K562 (cell line): Measurements from ENCODE around the gene PCSK6. TPM values are rescaled to one million over a fixed set of nuclear protein-coding genes. Genes with fewer than 3 reads are reported as not detected.

ENCODE experiments used
- ATAC-seq: fragments of 200-7000 bp; cut with Tn5 transposase; 3 replicates; pipeline ENCODE4 v1.9.1; 2020; ENCODE audit warnings: moderate library complexity
- BruUV-seq: library from RNA; stranded (reverse); fragments of 400-500 nt; replicated peaks from 2 replicates; lab custom pipeline; 2021; lab: Mats Ljungman, UMichigan
- CTCF ChIA-PET: fragments of 300-600 bp; formaldehyde crosslinking; extraction: SDS; loops from one replicate; lab custom pipeline; 2021; ENCODE audit warnings: low intra/inter-chr PET ratio; lab: Yijun Ruan, JAX
- POLR2A ChIA-PET: fragments of 300-600, 350-650 bp; sonication (Branson Sonifier 250); formaldehyde crosslinking; extraction: SDS; loops from one replicate; lab custom pipeline; 2021; ENCODE audit warnings: antibody characterized with exemption, inconsistent platforms; lab: Yijun Ruan, JAX
- DNase-seq, 4 experiments: peaks; one replicate each; pipeline versions ENCODE4 v3.0.0 to v3.0.0-alpha.2; 2011 to 2018; ENCODE audit warnings: low spot score in 3 of 4, mixed read lengths in 3 of 4; ENCODE audit errors: extremely low read depth in 1 of 4
- FAIRE-seq: peaks from 2 replicates; lab custom pipeline; 2011; peaks lifted over from hg19 to GRCh38; lab: Jason Lieb, UNC
- H2AFZ ChIP-seq: 2 replicates; pipeline ENCODE4 v1.6.0; 2011; ENCODE audit warnings: low read depth, low read length, control low read depth, inconsistent platforms
- H3K27ac ChIP-seq: fragments of 200-600 bp; 3 replicates; pipeline ENCODE4 v1.8.0; 2011; ENCODE audit warnings: low read depth, mild to moderate bottlenecking, control low read depth, inconsistent platforms, low read length, moderate library complexity, mixed read lengths; ENCODE audit errors: extremely low read depth
- H3K27me3 ChIP-seq, 2 experiments: fragments of 300-600 bp in 1 of 2; 2 replicates in 1 of 2; 3 replicates in 1 of 2; pipeline versions ENCODE4 v1.6.0 to v1.8.0; 2011; ENCODE audit warnings: inconsistent platforms in 2 of 2, low read length in 2 of 2, mild to moderate bottlenecking in 1 of 2, mixed read lengths in 1 of 2, moderate library complexity in 1 of 2; ENCODE audit not compliant: control insufficient read depth in 2 of 2, insufficient read depth in 2 of 2
- H3K36me3 ChIP-seq: fragments of 300-600 bp; 3 replicates; pipeline ENCODE4 v1.8.0; 2011; ENCODE audit warnings: mild to moderate bottlenecking, low read length, inconsistent platforms; ENCODE audit not compliant: control insufficient read depth, insufficient read depth
- H3K4me1 ChIP-seq, 2 experiments: fragments of 200-600 bp in 1 of 2; replicated peaks in 1 of 2; 2 replicates in 1 of 2; 3 replicates in 1 of 2; pipeline versions ENCODE4 v1.5.1 to v1.8.0; 2011; ENCODE audit warnings: inconsistent platforms in 2 of 2, low read length in 2 of 2, mild to moderate bottlenecking in 1 of 2, mixed read lengths in 1 of 2, moderate library complexity in 1 of 2; ENCODE audit not compliant: control insufficient read depth in 2 of 2, insufficient read depth in 2 of 2
- H3K4me2 ChIP-seq: 2 replicates; pipeline ENCODE4 v1.6.1; 2011; ENCODE audit warnings: low read length, control low read depth, inconsistent platforms, mixed read lengths; ENCODE audit not compliant: insufficient read depth
- H3K4me3 ChIP-seq: fragments of 200-600 bp; sonication (generic), shearing (Covaris generic); 2 replicates; pipeline ENCODE4 v1.5.1; 2016; ENCODE audit warnings: control low read depth, inconsistent platforms
- H3K79me2 ChIP-seq: fragments of 200-600 bp; 3 replicates; pipeline ENCODE4 v1.8.0; 2011; ENCODE audit warnings: low read length, inconsistent platforms; ENCODE audit not compliant: control insufficient read depth, insufficient read depth
- H3K9ac ChIP-seq, 2 experiments: 2 replicates each; pipeline versions ENCODE4 v1.6.0 to v1.6.1; 2011; ENCODE audit warnings: low read depth in 2 of 2, low read length in 2 of 2, control low read depth in 1 of 2, inconsistent platforms in 1 of 2, mild to moderate bottlenecking in 1 of 2, mixed read lengths in 1 of 2; ENCODE audit not compliant: insufficient read depth in 1 of 2
- H3K9me1 ChIP-seq: one replicate; pipeline ENCODE4 v1.6.0; 2011; ENCODE audit warnings: inconsistent platforms, mild to moderate bottlenecking, low read length, moderate library complexity; ENCODE audit not compliant: control insufficient read depth, insufficient read depth
- H3K9me3 ChIP-seq: replicated peaks from 2 replicates; pipeline ENCODE4 v1.5.1; 2011; ENCODE audit warnings: low read depth, low read length, inconsistent platforms; ENCODE audit not compliant: control insufficient read depth, insufficient read depth
- H4K20me1 ChIP-seq: replicated peaks from 2 replicates; pipeline ENCODE4 v1.6.1; 2011; ENCODE audit warnings: low read length, inconsistent platforms, mixed read lengths; ENCODE audit not compliant: control insufficient read depth, insufficient read depth
- FIP1L1 ChIP-seq: fragments of 200-400 bp; formaldehyde crosslinking; IDR thresholded peaks from 2 replicates; pipeline ENCODE4 v1.6.1; 2018; ENCODE audit warnings: mild to moderate bottlenecking, low read depth, low read length; ENCODE audit not compliant: poor library complexity, severe bottlenecking
- HCFC1 ChIP-seq: IDR thresholded peaks from 2 replicates; pipeline ENCODE4 v1.6.1; 2012; ENCODE audit warnings: low read depth, low read length, improper control_type of control experiment
- HDAC2 ChIP-seq: fragments of 450-650 bp; IDR thresholded peaks from 2 replicates; pipeline ENCODE4 v1.6.1; 2016; ENCODE audit warnings: mild to moderate bottlenecking
- HMG20A ChIP-seq: fragments of 450-650 bp; formaldehyde crosslinking; conservative IDR thresholded peaks from 2 replicates; pipeline ENCODE4 v1.4.0; 2020; ENCODE audit warnings: mild to moderate bottlenecking, mixed read lengths
- KAT8 ChIP-seq: fragments of 450-650 bp; IDR thresholded peaks from 2 replicates; pipeline ENCODE4 v1.6.1; 2016; ENCODE audit warnings: low read depth, mild to moderate bottlenecking
- KHSRP ChIP-seq: fragments of 450-650 bp; IDR thresholded peaks from 2 replicates; pipeline ENCODE4 v1.6.1; 2017
- LEF1 ChIP-seq: fragments of 450-650 bp; IDR thresholded peaks from 2 replicates; pipeline ENCODE4 v1.6.1; 2016; ENCODE audit warnings: mild to moderate bottlenecking
- SMAD1 ChIP-seq: fragments of 150-350 bp; IDR thresholded peaks from 2 replicates; pipeline ENCODE4 v1.6.1; 2014; ENCODE audit warnings: low read length, low read depth; ENCODE audit not compliant: partially characterized antibody
- WGBS: fragments of 100-300 bp; shearing (Covaris generic); methylation state at CpG from one replicate; pipeline ENCODE4 v1.1.6; 2016; ENCODE audit warnings: low coverage, mixed read lengths; ENCODE audit not compliant: insufficient coverage; ENCODE audit errors: missing lambda C conversion rate; 5-methylcytosine and 5-hydroxymethylcytosine counted together
- in situ Hi-C: fragments of 300-500 bp; cut with MboI; formaldehyde crosslinking; loops from 4 replicates; pipeline ENCODE4 v1.15.0; 2018; ENCODE audit warnings: inconsistent platforms, mixed read lengths
- intact Hi-C: fragments of 100-400 bp; cut with micrococcal nuclease; formaldehyde crosslinking; loops from 2 replicates; pipeline ENCODE4 v1.14.2; 2022
- polyA plus RNA-seq, 8 experiments: library from polyadenylated mRNA; depleted of rRNA in 4 of 8; stranded (reverse) in 5 of 8; unstranded in 3 of 8; fragments of >200 nt; fragmentation: Nextera tagmentation in 2 of 8; fragmentation: Illumina TruSeq in 1 of 8; extraction: Ambion mirVana in 2 of 8; extraction: Trizol in 1 of 8; gene quantifications; 2 replicates each; pipeline versions ENCODE4 v1.2.1 to v1.2.3, GENCODE V29; 2011 to 2014; ENCODE audit warnings: inconsistent platforms in 1 of 8, missing spikeins in 1 of 8
- total RNA-seq, 7 experiments: library from RNA; depleted of rRNA in 6 of 7; stranded (reverse); fragments of >200 nt in 6 of 7; fragmentation: Illumina TruSeq in 2 of 7; extraction: Trizol in 2 of 7; gene quantifications; 2 replicates each; pipeline versions ENCODE4 v1.2.1 to v1.2.3, GENCODE V29; 2011 to 2021; ENCODE audit warnings: low replicate concordance in 1 of 7
- TF ChIP-seq, protein P1 (sequence below): sonication (generic); formaldehyde crosslinking; IDR thresholded peaks from 2 replicates; pipeline ENCODE4 v1.8.0; 2022; ENCODE audit warnings: missing genetic modification reagents, mild to moderate bottlenecking, borderline replicate concordance
- TF ChIP-seq, protein P2 (sequence below): sonication (generic); IDR thresholded peaks from 2 replicates; pipeline ENCODE4 v1.6.1; 2016
- TF ChIP-seq, protein P3 (sequence below): fragments of 450-650 bp; IDR thresholded peaks from 2 replicates; pipeline ENCODE4 v1.6.1; 2016; ENCODE audit warnings: mild to moderate bottlenecking, moderate library complexity

PCSK6 gene
- total and polyA plus RNA-seq, 9 of the 15 experiments (the other 6 are each of a cell fraction or from before 2014, with no cell fraction given), result 2.2 to 32.6 (median 14.5) TPM

DNA sequence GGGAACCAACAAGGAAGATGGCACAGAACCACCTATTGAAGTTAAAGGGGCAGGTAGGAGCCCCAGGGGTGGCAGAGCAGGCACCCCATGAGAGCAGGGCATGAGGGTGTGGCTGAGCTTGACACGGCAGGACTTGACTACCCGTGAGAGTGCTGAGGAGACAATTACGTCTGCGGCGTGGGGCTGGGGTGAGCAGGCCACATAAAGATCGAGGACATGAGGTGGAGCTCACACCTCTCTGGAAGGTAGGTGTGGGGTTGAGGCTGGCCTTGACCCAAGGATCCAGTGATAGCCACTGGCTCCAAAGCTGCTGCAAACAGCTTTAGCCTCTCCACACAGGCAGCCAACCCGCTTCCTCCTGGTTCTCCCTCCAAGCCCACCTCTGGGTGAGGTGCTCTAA is 64.5 kb downstream of the PCSK6 start:
- ChIA-PET POLR2A (interaction anchor here (1.4 kb wide), 1 partner anchor 20 kb away, joined by 6 read pairs; no protein-coding TSS in a partner anchor), CTCF (no interaction called here)
- ATAC-seq, result no peak
- no peaks in the 10 kb centered on the region for H3K9me3 ChIP-seq
- 60% methylated on average over 3 of the region's 7 CpGs for WGBS
- DNase-seq, result no peak
- no peak overlapping the region for H3K4me3 ChIP-seq
- no peak overlapping the region for H3K9ac ChIP-seq
- H3K27ac ChIP-seq, result no peak overlapping the region
- peaks cover 4% of the 10 kb centered on the region for H3K9me1 ChIP-seq
- in situ Hi-C loops, result no loop called here
- peaks cover 19% of the 10 kb centered on the region; the same call in 1 of the 3 replicates for H3K36me3 ChIP-seq
- no peaks in the 10 kb centered on the region for H3K79me2 ChIP-seq
- no peak overlapping the region for H2AFZ ChIP-seq
- H3K4me2 ChIP-seq, result no peak overlapping the region
- intact Hi-C loops, result no loop called here
- H4K20me1 ChIP-seq, result no peaks in the 10 kb centered on the region
- no peak for FAIRE-seq
- peaks cover 0 to 19% of the 10 kb centered on the region in 2 experiments; a peak in 2 of 5 replicates for H3K27me3 ChIP-seq
- no TSS peak for BruUV-seq
- no peaks in the 10 kb centered on the region for H3K4me1 ChIP-seq
- TF ChIP-seq HCFC1, result no peak
- TF ChIP-seq, protein P1, sequence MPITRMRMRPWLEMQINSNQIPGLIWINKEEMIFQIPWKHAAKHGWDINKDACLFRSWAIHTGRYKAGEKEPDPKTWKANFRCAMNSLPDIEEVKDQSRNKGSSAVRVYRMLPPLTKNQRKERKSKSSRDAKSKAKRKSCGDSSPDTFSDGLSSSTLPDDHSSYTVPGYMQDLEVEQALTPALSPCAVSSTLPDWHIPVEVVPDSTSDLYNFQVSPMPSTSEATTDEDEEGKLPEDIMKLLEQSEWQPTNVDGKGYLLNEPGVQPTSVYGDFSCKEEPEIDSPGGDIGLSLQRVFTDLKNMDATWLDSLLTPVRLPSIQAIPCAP (CRISPR knock-in tag), result no peak
- TF ChIP-seq LEF1, result no peak
- TF ChIP-seq, protein P2, sequence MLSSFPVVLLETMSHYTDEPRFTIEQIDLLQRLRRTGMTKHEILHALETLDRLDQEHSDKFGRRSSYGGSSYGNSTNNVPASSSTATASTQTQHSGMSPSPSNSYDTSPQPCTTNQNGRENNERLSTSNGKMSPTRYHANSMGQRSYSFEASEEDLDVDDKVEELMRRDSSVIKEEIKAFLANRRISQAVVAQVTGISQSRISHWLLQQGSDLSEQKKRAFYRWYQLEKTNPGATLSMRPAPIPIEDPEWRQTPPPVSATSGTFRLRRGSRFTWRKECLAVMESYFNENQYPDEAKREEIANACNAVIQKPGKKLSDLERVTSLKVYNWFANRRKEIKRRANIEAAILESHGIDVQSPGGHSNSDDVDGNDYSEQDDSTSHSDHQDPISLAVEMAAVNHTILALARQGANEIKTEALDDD, result no peak
- TF ChIP-seq, protein P3, sequence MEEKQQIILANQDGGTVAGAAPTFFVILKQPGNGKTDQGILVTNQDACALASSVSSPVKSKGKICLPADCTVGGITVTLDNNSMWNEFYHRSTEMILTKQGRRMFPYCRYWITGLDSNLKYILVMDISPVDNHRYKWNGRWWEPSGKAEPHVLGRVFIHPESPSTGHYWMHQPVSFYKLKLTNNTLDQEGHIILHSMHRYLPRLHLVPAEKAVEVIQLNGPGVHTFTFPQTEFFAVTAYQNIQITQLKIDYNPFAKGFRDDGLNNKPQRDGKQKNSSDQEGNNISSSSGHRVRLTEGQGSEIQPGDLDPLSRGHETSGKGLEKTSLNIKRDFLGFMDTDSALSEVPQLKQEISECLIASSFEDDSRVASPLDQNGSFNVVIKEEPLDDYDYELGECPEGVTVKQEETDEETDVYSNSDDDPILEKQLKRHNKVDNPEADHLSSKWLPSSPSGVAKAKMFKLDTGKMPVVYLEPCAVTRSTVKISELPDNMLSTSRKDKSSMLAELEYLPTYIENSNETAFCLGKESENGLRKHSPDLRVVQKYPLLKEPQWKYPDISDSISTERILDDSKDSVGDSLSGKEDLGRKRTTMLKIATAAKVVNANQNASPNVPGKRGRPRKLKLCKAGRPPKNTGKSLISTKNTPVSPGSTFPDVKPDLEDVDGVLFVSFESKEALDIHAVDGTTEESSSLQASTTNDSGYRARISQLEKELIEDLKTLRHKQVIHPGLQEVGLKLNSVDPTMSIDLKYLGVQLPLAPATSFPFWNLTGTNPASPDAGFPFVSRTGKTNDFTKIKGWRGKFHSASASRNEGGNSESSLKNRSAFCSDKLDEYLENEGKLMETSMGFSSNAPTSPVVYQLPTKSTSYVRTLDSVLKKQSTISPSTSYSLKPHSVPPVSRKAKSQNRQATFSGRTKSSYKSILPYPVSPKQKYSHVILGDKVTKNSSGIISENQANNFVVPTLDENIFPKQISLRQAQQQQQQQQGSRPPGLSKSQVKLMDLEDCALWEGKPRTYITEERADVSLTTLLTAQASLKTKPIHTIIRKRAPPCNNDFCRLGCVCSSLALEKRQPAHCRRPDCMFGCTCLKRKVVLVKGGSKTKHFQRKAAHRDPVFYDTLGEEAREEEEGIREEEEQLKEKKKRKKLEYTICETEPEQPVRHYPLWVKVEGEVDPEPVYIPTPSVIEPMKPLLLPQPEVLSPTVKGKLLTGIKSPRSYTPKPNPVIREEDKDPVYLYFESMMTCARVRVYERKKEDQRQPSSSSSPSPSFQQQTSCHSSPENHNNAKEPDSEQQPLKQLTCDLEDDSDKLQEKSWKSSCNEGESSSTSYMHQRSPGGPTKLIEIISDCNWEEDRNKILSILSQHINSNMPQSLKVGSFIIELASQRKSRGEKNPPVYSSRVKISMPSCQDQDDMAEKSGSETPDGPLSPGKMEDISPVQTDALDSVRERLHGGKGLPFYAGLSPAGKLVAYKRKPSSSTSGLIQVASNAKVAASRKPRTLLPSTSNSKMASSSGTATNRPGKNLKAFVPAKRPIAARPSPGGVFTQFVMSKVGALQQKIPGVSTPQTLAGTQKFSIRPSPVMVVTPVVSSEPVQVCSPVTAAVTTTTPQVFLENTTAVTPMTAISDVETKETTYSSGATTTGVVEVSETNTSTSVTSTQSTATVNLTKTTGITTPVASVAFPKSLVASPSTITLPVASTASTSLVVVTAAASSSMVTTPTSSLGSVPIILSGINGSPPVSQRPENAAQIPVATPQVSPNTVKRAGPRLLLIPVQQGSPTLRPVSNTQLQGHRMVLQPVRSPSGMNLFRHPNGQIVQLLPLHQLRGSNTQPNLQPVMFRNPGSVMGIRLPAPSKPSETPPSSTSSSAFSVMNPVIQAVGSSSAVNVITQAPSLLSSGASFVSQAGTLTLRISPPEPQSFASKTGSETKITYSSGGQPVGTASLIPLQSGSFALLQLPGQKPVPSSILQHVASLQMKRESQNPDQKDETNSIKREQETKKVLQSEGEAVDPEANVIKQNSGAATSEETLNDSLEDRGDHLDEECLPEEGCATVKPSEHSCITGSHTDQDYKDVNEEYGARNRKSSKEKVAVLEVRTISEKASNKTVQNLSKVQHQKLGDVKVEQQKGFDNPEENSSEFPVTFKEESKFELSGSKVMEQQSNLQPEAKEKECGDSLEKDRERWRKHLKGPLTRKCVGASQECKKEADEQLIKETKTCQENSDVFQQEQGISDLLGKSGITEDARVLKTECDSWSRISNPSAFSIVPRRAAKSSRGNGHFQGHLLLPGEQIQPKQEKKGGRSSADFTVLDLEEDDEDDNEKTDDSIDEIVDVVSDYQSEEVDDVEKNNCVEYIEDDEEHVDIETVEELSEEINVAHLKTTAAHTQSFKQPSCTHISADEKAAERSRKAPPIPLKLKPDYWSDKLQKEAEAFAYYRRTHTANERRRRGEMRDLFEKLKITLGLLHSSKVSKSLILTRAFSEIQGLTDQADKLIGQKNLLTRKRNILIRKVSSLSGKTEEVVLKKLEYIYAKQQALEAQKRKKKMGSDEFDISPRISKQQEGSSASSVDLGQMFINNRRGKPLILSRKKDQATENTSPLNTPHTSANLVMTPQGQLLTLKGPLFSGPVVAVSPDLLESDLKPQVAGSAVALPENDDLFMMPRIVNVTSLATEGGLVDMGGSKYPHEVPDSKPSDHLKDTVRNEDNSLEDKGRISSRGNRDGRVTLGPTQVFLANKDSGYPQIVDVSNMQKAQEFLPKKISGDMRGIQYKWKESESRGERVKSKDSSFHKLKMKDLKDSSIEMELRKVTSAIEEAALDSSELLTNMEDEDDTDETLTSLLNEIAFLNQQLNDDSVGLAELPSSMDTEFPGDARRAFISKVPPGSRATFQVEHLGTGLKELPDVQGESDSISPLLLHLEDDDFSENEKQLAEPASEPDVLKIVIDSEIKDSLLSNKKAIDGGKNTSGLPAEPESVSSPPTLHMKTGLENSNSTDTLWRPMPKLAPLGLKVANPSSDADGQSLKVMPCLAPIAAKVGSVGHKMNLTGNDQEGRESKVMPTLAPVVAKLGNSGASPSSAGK, result no peak
- no peak for TF ChIP-seq KHSRP
- no peak for TF ChIP-seq KAT8
- TF ChIP-seq FIP1L1, result no peak
- no peak for TF ChIP-seq HMG20A (CRISPR knock-in tag)
- no peak for TF ChIP-seq HDAC2
- no peak for TF ChIP-seq SMAD1
